Islet precursor cell (in vitro differentiated cells): ENCODE data around the gene OSBPL10.

Source experiments
- DNase-seq: peaks from one replicate; pipeline ENCODE4 v3.0.0-alpha.2; 2018

Gene OSBPL10

DNA sequence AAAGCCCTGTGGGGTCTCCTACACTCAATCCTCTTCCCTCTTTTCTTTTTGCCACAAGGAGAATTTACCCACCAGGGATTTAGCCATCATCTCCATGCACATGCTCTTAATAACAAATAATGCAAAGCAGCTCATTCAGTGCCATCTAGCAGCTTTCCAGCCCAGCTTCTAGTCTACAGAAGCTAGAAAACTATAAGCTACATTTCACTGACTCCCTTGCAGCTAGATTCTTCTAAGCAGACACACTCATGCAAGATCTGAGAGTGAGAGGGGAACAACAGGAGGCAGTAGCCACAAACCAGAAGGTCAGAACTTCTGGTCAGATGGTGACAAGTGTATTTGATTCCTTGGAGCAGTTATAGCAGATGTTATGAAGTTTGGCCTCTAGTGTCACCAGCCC, 25.5 kb downstream of the OSBPL10 start:
- DNase-seq, result no peak

DNA sequence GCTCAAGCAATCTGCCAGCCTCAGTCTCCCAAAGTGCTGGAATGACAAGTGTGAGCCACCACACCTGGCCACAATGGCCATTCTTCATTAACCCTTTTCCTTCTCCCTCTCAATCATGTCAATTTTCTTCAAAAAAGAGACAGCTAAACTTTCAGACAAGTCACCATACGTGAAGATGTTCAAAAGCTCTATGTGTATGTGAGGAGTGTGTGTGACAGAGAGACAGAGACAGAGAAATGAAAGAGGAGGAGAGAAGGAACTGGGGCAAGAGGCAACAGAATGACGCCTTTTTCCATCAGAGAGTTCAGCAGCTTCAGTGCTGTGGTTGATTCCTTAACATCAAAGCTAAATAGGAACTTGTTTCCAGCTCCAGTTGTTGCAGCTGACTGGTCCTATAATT, 27.4 kb downstream of the OSBPL10 start:
- DNase-seq, result no peak

DNA sequence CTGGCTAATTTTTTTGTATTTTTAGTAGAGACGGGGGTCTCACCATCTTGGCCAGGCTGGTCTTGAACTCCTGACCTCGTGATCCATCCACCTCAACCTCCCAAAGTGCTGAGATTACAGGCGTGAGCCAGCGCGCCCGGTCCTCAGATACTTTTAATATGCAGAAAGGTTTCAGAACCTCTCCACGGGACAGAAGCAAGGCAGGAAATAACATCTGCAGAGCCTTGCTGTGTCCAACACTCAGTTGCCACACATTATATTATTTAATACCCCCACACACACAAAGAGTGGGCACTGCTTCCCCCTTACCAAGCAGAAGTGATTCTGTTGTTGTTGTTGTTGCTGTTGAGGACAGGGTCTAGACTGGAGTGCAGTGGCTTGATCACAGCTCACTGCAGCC, 28.0 kb downstream of the OSBPL10 start:
- DNase-seq, result no peak

DNA sequence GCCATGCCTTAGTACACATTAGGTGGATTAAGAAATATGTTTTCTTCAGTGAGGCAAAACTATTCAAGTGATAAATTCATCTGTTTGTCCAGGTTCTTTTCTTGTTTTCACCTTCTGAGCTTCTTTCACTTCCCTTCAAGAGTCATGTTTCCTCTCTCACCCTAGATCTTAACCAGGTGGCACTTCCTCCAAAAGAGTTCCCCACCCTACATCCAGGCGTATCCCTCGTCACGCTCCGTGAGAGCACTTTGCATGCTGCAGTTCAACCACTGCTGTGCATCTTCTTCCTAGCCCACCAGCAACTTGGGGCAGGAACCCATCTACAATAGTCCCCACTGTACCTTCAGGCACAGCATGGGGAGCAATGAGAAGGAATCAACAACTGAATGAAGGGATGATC, 28.9 kb downstream of the OSBPL10 start:
- DNase-seq, result no peak

DNA sequence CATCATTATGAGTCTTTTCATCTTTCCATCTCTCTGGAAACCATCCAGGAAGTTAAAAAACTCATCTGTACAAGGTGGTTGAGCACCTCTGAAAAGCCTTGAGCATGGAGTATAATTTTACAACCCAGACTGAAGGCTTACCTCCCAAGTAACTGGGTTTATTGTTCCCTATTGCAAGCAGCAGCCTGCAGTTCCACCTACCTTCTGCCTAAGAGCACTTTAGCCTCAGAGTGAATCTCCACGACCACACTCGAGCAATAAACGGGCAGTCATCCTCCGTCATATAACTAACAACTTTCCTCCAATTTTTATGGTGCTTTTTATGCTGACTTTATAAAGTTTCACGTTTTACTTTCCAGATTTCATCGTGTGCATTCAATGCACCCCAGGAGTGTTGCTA, 32.8 kb downstream of the OSBPL10 start:
- DNase-seq, result no peak

DNA sequence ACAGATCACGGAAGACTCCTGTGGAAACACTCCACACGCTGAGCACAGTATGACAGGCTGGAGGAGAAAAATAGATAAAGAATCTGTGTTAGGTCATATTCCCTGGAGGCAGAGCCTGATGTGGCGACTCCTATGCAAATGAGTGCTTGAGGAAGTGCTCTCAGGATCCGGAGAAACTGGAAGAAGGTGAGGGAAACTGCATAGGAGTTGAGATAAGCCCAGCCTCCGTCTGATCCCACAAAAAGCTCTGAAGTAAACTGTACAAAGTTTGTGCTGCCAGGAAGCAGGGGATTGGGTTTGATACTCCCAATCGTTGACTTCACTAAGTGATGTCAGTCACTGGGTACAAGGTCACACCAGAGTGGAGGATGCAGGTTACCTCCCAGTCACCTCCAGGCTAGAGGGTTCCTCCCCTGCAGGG, 33.4 kb downstream of the OSBPL10 start:
- DNase-seq, result no peak

DNA sequence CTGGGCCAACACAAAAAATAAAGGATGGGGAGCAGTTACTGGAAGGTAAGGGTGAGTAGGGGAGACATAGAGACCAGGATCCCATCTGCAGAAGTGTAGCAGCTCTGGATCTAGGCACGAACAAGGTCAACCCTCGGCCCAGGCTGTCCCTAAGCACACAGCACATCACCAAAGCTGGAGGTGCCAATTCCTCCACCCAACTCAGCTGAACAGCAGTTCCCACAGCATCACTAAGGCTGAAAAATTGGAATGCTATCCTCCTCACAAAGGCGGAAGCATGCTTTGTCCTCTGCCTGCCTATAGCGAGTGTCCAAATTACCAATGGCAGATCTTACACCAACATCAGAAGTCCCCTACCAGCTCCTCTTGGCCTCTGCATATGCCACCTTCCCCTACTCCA, 33.9 kb downstream of the OSBPL10 start:
- DNase-seq, result no peak

DNA sequence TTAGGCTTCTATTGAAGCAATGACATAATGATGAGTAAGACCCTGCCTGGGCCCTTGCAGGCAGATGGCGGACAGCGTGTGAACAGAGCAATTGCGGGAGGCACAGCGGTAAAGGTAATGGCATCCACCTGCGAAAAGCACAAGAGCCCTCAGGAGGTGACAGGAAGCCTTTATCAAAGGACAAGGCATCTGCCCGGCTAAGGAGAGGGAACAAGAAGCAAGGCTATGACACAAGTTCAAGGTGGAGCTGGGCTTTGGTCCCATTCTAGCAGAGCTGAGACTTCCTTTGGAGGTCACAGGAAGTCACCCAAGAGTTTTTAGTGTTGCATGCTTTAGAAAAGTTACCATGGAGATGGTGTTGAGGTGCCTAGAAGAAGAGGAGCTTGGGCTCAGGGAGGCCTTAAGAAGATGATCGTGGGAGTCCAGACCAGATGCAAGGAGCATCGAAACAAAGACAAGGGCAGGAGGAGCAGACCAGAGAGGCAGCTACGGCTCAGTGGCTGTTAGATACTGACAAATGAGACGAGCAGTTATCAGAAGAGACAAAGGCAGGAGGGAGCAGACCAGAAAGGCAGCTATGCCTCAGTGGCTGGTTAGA, 34.5 kb downstream of the OSBPL10 start:
- no peak for DNase-seq

DNA sequence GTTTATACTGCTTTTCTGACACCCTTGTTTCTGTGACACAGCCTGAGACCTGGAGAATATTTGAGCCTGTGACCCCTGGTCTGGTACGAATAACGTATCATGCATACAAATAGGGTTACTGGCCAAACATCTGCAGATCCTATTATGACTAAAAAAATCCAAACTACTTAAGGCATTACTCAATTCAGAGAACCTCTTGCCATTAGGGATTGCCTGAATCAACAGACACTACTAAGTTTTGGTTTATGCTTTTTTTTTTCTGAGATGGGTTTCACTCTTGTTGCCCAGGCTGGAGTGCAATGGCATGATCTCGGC, 35.4 kb downstream of the OSBPL10 start:
- no peak for DNase-seq

DNA sequence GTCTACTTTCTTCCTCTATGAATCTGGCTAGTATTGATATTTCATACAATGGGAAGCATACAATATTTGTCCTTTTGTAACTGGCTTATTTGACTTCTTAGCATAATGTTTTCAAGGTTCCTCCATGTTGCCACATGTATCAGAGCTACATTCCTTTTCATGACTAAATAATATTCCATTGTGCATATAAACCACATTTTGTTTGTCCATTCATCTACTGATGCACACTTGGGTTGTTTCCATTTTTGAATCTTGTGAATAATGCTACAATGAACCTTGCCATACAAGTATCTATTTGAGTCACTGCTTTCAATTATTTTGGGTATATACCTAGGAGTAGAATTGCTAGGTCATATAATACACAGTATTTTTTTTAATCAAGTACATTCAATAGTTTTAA, 38.0 kb downstream of the OSBPL10 start:
- DNase-seq, result no peak

DNA sequence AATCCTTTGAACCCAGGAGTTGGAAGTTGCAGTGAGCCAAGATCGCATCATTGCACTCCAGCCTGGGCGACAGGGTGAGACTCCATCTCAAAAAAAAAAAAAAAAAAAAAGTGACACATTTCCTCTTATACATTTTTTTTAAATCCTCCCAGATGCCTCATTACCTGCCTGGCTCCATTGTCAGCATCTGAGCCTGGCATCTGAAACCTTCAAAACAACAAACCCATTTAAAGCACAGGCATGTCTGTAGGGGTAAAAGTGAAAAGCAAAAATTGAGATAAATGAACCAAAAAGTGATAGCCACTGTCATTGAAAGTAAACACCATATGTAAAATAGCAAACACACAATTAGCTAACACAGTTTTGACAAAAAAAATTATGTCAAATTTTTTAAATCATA, 38.6 kb downstream of the OSBPL10 start:
- DNase-seq, result no peak

DNA sequence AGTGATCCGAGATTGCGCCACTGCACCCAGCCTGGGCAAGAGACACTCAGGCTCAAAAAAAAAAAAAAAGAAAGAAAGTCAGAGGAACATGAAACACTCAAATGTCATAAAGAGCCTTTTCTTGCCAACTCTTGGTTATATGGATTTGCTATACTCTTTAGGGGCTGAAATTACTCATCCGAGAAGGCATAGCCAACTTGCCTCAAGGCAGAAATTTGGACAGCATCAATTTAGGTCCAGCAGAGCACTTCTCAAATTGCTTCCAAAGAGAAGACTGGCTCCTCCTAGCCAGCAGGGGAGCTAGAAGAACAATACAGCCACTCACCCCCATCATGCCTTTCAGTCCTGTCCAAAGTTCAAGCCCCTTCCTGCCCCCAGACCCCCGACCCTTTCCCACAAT, 43.8 kb downstream of the OSBPL10 start:
- no peak for DNase-seq

DNA sequence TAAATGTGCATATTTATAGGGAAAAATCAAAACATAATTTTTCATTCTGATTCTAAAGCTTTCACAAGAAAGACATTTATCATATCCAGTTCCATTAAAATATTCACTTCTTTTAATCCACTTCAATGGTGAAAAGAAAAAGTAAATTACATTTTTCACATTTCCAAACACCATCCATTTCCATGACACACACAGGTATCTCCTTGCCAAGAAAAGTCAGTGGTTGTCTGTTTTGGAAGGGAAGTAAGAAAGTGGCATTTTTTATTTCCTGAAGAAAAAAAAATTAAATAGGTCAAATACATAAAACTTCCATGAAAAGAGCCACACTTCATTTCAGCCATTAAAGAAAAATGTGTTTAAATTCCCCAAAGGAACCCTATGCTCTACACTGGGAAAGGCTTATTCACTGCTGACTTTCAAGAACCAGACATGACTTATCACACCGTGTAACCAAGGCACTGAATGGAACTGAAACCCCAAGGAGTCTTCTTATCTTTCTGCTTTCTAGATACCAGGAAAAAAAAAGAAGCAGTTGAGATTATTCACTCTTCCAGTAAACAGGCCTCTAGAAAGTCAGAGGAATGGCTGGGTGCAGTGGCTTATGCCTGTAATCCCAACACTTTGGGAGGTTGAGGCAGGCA, 44.5 kb downstream of the OSBPL10 start:
- no peak for DNase-seq

DNA sequence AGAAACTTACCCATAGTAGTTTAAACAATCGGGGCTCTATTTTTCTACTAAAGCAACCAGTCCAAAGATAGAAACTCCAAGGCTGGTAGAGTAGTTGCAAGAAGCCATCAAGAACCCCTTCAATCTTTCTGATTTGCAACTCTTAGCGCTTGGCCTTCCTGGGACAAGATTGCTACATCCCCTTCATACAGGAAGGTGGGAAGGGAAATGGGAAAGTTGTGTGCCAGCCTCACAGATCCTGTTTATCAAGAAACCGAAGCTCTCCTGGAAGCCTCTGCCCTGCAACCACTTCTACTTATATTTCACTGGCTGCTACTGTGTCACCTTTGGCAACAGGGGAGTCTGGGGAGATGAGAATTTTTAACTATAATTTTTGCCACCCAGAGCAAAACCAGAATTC, 46.2 kb downstream of the OSBPL10 start:
- peak; percentile 63 for DNase-seq

DNA sequence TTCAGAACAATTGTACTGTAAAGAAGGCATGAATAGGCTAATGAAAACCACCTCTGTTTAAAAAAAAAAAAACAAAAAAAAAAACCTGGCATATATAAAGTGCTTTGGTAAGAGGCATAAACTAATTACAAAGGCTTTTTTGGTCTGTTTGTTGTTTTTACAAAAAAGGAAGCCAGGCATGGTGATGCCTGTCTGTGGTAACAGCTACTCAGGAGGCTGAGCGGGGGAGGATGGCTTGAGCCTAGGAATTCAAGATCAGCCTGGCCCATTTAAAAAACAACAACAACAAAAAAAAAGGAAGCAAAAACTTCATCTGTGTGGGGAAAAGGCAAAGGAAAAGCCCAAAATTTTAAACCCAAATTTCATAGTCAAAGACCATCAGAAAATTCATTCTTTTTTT, 47.0 kb downstream of the OSBPL10 start:
- no peak for DNase-seq

DNA sequence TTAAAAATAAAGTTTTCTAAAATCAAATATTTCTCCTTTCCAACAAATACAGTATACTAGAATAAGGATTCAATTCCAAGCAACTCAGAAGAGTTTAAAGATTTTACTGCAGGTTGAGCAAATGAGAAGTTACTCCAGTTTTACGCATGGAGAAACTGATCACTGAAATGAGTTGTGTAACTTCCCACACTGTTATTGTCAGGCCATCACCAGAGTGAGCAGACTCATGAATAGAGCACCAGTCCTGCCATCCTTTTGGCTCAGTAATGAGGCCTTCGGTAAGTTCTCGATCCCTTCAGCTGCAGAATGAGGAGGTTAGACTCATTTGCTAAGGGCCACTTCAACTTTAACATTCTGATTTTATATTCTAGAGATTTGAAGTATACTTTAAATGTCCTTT, 48.1 kb downstream of the OSBPL10 start:
- DNase-seq, result no peak

DNA sequence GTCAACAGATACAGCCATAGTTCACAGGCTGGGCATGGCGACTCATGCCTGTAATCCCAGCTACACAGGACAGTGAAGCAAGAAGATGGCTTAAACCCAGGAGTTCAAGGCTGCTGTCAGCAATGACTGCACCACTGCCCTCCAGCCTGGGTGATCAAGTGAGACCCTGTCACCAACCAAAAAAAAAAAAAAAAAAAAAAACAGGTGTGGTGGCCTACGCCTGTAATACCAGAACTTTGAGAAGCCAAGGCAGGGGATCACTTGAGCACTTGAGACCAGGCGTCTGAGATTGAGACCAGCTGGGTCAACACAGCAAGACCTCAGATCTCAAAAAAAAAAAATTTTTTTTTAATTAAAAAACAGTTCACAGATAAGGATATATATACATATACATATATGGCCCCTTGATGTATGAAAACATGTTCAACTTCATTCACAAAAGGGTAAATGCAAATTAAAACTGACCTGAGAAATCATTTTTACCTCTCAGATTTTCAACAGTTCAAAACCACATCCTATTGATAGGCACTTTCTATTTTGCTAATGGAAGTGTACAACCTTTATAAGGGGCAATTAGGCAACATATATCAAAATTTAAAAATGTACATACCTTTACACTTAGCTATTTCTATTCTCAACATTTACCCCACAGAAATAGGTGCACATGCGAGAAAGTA, 51.1 kb downstream of the OSBPL10 start:
- no peak for DNase-seq

DNA sequence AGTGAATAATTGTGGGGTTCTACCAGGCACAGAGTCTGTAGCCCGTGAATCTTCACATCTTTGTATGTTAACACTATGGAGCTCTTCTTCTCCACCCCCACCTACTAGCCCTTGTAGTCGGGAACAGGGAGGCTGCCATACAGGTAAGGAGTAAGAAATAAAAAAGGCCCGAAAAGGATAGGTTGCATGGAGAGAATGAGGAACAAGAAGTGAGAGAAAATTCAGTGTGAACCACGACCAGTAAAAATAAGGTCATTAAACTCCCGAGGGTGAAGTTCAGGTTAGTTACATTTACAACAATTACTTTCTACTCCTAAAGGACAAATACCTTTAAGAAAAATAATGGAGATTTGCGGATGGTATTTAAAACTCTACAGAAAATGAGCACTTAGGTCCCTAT, 53.3 kb downstream of the OSBPL10 start:
- DNase-seq, result no peak

DNA sequence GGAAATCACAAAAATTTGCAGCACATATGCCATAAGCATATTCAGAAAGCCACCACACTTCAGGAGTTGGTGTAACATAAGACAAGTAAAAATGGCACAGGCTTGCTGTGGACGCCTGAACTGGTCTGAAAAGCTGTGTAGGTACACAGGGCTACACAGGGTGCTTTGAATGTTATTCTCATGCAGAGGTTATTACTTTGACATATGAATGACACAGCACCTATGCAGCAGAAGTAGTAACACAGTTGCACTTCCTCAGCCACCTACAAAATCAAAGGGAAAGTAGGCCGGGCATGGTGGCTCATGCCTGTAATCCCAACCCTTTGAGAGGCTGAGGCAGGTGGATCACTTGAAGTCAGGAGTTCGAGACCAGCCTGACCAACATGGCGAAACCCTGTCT, 54.5 kb downstream of the OSBPL10 start:
- no peak for DNase-seq

DNA sequence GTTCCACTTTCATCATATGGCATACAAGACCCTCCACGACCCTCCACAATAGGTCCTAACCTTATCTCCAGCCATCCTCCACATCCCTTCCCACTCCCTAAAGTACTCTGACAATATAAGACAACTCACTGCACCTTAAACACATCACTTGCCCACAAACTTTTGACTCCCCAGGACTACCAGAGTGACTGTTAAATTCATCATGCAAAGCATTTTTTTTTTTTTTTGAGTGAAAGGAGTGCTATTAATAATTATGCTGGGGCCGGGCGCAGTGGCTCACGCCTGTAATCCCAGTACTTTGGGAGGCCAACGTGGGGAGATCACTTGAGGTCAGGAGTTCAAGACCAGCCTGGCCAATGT, 55.8 kb downstream of the OSBPL10 start:
- DNase-seq, result no peak

DNA sequence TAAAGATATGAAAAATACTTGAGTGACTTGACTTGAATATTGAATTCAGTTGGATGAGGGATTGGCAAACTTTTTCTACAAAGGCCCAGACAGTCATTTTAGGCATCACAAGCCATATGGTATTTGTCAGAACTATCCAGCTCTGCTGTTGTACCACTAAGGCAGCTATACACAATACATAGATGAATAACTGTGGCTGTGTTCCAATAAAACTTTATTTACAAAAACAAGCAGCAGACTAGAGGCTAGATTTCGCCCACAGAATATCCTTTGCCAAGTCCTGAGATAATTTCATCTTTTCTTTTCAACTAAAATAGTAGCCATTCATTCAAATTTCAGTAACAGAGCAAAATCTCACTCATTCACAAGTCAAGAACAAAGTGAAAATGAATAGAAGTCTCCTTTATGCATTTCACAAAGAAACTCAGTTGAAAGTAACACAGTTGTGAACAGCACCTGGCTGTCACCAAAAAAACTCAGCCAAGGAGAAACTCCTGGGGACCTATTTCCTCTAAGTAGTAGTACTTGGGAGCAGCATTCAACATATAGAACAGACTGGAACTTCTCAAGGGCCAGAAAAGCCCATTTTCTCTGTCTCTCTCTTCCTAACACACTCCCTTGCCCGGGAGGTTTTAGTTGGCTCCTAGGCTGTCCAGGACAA, 56.3 kb downstream of the OSBPL10 start:
- no peak for DNase-seq

DNA sequence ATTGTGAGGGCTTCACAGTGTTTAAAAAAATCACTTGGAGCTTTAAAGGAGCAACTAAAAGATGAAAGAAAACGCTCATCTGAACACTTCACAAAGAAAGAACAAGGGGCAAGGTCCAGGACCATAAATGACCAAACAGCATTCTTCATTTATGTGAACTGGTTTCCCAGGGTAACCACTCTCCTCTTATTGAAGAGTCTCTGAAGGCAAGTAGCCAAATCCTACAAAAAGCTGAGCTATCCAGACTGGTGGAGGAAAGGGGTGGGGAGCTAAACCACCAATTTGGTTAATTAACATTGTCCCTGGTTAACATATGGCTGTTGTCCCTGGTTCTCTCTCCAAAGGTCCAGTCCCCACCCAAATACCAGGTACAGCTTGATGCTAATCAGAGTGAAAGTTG, 58.1 kb downstream of the OSBPL10 start:
- no peak for DNase-seq

DNA sequence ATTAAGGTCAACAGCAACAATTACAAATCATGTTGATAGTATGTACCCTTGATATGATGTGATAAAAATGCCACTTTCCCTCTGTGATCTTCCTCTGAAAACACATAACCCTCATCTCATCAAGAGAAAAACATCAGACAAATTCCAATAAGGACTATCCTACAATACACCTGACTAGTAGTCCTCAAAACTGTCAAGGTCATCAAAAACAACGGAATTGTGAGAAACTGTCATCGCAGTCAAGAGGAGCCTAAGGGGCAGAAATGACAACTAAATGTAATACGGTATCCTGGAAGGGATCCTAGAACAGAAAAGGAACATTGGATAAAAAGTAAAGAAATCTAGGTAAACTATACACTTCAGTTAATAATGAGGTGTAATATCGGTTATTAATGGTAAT, 59.2 kb downstream of the OSBPL10 start:
- no peak for DNase-seq

DNA sequence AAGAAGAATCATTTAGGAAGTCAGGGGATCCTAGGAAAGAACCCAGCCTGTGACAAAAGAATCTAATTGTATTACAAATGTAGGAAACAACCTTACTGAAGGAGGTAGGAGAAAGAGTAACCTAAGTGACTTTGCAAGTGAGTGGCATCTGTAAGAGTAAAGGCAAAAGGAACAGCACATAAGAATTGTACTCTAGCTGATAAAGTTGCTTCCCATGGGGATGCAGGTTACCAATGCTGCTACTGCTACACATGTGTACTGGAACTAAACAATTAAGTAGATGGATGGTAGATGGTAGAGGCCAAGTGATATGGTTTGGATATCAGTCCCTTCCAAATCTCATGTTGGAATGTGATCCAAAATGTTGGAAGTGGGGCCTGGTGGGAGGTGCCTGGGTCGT, 60.8 kb downstream of the OSBPL10 start:
- no peak for DNase-seq

DNA sequence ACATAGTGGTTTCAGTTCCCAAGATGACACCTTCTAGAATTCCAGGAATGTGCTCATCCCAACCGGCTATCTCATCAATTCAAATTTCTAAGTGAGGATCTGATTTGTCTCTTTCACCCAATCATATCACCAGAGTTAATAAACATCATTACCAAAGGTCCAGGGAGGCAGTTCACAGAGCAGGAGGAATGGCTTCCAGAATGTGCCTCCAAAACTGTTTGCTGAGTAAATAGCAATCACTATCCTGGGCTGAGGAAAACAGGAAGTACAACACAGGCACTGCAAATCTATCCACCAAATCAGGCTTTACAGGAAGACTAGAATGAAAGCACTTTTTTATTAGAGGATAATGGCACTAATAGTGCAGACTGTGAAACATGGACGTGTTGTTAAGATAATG, 61.5 kb downstream of the OSBPL10 start:
- DNase-seq, result no peak
